Glomerular visceral epithelial cell (primary cell): ENCODE data around the gene IRS2.
"Not testable (repeated sequence)": the region's sequence is repeated elsewhere in the genome, so short reads cannot be mapped to it uniquely, and the experiment has no call there.

Experiments
- DNase-seq: peaks from one replicate; pipeline ENCODE4 v3.0.0-alpha.2; 2016; ENCODE audit errors: extremely low spot score

Gene IRS2

DNA sequence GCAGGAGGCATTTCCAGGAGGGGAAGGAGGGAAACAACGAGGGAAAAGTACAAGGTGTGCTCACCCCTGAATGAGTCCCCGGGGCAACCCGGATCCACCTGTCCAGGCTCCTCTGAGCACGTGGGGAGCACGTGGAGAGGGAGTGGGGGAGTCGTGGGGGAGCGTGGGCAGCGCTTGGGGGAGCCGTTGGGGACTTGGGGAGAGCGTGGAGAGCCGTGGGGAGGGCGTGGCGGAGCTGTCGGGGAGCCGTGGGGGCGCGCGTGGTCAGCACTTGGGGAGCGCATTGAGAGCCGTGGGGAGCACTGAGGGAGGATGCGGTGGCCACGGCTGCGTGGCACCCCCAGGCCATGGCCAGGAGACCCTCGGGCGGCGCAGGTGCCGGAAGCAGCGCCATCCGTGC, 52.8 kb downstream of the IRS2 start:
- DNase-seq = no peak

DNA sequence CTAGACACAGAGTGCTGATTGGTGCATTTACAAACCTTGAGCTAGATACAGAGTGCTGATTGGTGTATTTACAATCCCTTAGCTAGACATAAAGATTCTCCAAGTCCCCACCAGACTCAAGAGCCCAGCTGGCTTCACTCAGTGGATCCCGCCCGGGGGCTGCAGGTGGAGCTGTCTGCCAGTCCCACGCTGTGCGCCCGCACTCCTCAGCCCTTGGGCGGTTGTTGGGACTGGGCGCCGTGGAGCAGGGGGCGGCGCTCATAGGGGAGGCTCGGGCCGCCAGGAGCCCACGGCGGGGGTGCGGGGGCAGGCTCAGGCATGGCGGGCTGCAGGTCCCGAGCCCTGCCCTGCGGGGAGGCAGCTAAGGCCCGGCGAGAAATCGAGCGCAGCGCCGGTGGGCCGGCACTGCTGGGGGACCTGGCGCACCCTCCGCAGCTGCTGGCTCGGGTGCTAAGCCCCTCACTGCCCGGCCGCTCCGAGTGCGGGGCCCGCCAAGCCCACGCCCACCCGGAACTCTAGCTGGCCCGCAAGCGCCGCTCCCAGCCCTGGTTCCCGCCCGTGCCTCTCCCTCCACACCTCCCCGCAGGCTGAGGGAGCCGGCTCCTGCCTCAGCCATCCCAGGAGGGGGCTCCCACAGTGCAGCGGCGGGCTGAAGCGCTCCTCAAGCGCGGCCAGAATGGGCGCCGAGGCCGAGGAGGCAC, 53.8 kb downstream of the IRS2 start:
- not testable (repeated sequence) for DNase-seq

DNA sequence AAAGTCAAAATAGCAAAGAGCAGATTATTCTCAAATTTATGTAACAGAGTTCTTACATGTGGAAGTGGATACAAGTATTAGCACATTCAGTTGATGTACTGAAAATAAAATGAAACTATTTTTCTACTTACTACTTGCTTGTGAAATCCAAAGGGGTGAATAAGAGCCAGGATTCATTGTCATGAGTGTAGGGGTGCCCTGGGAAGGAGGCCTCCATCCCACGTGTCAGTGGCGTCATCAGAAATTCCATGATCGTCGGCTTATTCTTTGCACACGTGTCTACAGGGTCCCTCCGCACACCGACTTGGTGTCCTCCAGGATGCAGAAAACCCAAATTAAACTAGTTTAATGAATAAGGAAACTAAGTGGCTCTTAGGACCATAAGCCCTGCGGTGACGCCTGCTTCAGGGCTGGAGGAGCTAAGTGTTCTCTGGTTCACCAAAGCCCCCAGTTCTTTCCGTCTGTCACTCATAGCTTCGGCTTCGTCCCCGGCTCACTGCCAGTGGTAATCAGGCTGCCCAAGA, 55.5 kb downstream of the IRS2 start:
- no peak for DNase-seq

DNA sequence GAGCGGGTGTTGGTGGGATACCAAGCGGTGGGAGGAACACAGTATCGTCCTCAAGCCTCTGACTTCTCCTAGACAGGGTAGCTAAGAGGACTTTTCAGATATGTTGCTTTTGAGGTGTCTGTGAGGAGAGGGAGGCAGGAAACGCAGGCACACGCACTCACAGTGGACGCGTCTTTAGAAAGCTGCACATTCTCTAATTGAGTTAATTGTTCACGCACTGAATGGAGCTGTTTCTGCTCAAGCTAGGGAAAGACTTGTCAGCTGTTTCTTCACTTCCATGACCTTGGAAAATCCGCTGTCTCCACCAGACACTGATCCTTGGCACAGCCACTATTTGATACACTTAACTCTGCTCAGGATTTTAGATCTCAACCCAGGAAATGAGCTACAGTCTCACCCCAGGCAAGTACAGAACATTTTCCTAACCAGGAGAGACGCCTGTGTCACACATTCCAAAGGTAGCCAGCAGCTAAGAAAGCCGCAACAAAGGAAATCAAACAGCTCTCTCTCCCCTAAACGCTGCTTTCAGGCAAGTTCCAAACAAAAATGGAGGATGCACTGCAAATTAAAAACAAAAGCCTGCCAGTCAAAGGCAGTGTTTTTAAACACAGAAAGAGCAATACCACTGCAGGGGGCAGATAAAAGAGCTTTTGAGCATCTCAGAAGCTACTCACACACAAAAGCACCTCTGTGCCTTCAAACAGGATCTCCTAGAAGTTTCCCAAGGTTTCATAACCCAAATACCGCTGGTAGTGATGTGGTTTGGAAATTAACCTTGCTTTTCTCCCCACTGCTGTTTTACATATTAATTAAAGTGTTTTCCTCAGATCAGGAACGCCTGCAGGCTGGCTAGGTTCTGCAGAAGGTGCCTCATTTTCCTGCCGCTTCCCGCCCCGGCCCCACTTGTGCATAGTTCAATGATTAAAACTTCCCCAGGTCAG, 57.3 kb downstream of the IRS2 start:
- no peak for DNase-seq

DNA sequence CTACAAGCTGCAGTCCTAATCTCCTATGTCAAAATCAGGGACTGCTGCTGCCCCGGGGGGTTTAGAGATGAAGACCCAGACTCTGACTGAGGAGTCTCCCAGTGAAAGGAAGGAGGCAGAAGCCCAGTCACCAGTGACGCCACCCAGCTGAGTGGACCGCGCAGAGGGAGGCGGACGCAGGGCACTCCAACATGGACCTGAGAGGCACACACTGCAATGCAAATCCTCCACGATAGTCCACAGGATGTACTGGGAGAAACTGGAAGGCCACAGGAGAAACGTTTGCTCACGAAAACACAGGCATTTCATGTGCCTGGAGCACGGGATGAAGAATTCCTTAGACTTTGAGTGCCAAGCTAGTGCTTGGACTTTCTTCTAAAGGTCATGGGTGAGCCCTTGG, 58.3 kb downstream of the IRS2 start:
- DNase-seq = no peak

DNA sequence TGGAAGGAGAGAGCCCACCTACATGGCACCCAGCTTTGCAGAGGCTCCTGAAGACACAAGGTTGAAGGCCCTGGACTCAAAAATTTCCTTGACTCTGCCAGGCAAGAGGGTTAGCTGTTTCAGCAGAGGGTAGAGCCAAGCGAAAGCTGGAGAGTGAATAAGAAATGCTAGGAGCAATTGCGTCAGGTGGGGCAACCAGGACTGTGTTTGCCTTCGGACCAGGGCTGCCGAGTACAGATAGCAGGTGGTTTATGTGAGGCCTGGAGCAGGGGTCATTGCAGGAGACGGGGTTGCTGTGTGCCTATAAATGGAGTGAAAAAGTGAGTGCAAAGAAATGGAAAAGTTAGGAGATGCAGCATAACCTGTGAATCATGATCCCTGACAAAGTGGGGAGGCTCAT, 59.1 kb downstream of the IRS2 start:
- no peak for DNase-seq

DNA sequence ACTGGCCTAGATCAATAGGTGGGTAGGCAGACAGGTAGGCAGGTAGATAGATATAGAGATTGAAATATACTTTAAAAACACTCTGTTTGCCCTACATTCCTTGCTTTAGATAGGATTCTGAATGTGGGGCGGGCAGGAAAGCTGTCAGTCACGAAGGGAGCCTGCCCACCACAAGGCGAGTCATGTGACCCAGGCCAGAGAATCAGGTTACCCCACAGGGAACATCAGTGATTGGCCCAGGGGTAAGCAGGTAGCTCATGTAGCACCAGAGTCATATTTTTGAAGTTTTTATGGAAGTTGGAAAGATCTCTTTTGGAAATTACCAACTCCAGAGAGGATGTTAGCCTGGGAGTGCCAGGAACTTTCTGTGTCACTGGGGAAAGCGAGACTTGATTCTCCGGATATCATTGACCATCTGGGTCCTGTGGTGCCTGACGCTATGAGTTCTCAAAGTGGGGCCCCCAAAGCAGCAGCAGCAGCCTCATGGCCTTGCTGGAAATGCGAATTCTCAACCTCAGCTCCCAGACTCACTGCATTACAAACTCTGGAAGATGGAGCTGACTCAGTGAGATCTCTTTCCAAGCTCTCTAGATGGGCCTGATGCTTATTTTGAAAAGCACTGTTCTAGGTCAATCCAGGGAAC, 60.3 kb downstream of the IRS2 start:
- DNase-seq = no peak

DNA sequence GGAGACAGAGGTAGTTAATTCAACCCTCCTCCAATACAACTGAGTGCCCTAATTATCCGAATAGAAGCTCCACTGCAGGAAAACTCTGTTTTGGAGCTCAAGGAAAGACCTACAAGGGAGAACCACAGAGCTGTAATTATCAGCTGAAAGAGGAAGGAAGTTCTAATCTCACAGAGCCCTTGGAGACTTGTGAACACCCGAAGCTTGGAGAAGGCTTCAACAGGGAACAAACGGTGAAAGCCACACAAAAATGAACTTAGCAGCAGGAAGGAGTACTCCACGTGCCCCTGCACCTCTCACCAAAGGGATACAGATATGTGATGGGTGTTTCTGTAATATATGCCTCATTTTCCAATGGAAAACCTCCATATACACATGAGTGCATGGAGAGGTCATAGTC, 61.1 kb downstream of the IRS2 start:
- no peak for DNase-seq

DNA sequence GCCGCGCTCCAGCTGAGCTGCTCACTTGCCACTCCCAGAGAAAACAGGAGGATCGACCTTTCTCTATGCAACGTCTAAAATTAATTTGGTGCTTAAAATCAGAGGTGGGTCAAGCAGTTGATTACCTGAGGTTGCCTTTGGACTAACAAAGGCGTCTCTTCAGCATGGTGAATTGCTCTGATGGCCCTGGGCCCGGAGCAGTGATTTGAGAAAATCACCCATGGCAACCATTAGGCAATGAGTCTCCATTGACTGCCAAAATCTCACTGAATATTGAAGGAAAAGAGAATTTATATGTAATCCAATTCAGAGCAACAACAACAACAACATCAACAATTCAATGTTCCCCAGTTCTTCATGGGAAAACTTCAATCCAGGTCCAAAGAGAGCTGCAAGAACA, 61.8 kb downstream of the IRS2 start:
- DNase-seq = no peak

DNA sequence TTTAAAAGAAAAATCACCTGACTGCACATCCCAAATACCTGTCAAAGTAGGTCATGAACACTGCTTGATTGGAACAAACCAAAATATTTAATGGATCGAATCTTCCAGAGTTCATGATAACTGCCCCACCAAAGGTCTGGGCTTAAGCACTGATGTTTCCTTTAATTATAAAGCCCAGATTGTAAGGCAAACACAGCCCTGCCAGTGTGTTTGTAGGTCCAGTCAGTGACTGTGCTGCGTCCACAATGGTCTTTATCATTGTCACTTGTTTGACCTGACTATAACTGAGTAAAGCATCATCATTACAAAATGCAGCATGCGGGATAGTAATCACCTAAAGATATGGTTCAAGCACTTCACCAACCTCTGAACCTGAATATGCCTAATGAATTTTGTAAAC, 63.3 kb downstream of the IRS2 start:
- no peak for DNase-seq

DNA sequence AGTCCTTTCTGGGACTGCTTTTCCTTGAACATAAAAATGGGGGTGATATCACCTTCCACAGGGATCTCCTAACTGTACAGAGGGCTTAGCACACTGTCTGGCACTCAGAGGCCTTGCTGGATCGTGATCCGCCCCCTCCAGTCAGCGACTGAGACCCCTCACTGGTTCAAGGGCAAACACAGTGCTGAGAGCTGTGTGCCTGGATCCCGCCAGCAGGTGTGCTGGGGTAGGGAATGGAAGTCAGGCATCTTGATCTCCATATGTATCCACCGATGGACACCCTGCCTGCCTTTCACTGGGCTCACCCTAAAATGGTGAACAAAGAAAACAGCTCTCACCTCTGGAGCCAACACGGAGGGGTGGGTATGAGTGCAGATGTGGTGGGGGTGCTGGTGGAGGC, 64.3 kb downstream of the IRS2 start:
- DNase-seq = no peak

DNA sequence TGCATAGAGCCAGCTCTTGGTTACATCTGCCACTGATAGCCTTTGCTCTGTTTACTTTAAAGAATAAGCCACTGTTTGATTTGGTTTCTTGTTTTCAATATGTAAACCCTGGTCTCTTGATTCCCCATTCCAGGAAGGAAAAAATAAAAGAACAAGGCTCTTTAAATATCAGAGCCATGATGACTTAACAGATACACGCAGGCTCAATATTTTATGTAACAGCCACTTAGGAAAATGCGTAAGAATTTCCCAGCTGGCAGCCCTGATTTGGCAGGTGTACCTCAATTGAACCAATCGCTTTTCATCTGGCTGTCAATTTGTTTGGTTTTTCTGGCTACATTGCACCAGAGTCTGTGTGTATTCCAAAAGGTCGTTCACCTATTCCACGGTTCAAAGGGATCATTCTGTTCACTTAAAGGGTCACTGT, 65.6 kb downstream of the IRS2 start:
- DNase-seq = no peak

DNA sequence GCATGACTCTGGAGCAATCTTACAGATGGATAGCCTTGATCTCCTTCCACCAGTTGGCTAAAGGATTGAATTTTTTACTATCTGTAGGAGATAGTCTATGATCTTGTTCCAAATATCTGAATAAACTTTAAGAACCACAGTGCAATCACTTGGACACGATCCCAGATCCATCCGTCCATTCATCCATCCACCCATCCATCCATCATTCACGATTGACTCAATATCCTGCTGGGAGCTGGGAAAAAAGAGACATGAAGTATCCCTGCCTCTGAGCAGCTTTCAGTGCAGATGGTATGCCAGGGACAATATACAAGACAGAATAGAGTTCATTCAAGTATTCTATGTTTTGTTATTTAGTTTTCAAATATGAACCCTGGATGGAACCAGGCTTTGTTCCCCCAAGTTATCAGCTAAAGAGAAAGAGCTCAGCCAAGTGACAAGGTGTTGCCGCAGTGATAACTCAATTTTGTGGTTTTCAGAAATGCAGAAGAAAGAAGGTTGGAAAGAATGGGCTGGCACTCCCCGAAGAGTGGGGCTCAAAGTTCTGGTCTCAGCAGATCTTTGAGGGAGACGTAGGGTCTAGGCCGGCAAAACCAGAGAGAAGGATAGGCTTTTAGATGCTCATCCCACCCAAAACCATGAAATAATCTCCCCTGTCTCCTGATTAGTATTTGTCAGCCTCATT, 66.3 kb downstream of the IRS2 start:
- no peak for DNase-seq

DNA sequence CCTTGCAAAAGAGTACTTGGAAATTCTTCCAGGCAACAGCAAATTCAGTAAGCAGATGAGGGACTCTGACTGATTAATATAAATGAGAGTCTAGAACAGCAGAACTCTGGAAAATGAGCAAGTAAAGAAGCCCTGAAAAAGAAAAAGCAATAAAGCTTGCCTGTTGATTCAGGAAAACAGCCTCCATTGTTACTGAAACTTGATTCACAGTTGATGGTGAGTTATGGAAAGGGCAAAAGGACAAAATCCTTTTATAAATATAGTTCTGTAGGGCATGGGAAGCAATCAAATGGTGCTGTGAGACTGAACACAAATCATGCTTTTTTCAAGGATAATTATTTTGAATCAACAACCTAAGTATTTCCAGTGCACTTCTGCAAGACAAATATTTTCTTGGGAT, 67.7 kb downstream of the IRS2 start:
- no peak for DNase-seq

DNA sequence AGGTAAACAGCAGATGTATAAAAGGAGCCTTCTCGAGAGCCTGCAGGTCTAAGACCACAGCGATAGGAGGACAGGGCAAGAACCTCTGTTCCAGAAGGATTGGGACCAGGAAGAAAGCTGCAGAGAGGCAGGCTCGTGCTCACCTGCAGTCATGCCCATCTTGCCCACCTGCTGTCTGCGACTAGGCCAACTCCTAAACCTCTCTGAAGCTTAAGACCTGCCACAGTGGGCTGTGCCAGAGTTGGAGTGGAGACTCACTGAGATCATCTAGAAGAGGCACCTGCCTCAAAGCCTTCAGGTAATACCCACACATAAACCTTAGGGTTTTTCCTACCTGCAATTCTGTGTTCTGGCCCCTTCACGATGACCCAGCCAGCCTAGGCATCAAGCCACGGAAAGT, 68.7 kb downstream of the IRS2 start:
- no peak for DNase-seq

DNA sequence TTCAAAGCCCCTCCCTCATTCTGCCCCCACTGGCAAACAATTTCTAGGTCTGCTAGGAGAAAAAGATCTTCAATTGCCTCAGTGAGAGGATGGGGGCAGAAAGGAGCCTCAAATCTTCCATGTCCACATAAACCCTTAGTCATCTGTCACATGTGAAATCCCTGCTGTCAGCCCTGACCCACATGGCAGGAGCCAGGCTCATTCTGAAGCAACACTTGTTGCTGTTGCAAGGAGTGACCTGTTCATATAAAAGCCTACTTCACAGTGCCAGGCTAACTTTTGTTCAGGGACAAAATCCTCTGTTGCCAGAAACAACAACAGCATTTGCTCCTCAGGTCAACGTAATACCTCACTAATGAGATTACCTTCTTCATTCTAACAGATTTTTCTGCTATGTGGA, 70.5 kb downstream of the IRS2 start:
- no peak for DNase-seq

DNA sequence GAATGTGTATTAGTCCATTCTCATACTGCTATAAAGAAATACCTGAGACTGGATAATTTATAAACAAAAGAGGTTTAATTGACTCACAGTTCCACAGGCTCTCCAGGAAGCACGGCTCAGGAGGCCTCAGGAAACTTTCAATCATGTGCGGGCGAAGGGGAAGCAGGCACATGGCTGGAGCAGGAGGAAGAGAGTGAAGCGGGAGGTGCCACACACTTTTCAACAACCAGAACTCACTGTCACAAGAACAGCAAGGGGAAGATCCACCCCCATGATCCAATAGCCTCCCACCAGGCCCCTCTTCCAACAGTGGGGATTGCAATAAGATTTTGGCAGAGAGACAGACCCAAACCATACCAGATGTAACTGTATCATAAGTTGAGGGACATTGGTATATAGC, 72.7 kb downstream of the IRS2 start:
- DNase-seq = no peak

DNA sequence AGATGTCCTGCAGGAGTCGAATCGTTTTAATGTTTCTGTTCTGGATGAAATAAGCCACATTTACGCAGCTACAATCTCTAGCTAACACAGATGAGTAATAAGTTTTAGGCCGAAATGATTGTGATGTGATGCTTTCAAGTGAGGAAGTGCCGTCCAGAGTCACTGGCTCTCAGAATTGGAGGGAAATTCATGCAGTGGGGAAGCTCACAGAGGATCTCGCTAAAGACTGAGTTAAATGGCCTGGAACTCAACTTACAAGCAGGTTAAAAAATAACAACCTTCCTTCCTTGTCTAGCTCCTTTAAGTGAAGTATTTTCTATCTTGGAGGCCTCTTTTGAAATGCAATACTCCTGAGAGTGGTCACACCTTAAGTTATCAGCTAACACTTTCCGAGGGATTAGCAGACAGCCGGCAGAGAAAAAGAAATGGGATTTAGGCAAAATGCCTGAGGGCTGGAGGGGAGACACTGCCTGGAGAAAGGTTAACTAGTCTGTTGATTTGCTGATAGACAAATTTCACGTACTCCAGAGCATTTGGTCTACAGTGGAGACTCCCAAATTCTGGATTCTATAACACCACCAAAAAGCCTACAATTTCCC, 74.2 kb downstream of the IRS2 start:
- peak; percentile 37 for DNase-seq

DNA sequence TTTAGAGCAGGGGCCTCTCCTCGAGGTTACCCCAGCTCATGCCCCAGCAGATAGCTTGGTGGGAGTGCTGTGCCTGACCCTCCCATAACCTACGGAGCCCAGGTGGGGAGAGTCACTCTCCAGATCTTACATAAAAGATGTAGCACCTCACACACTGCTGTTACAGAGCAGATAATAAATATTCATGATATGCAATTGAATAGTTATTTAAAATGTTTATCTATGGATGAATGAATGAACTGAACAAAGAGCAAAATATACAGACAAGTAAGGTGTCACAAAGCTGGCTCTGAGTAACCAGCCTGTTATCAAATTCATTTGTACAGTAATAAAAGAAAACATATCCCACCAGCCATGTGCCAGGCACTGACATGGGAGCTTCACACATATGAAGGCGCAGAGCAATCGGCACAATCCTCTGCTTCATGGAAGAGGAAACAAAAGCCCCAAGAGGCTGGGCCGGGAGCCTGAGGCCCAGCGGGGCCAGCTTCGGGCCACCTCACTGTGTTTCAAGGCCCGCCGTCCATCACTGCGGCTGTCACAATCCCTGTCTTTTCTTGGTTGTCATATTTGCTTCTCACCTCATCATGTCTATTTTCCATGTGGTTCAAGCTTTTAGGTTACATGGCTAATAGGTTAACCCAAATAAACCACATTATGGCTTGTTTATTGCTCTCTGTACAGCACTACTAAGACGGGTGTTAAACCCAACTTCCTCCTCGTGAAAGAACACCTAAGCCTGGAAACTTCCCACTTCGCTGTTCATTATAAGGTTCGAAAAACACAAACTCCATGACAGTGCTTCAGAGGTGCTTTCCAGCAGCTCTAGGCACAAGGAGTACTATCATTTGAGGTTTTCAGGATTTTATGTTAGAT, 78.4 kb downstream of the IRS2 start:
- no peak for DNase-seq

DNA sequence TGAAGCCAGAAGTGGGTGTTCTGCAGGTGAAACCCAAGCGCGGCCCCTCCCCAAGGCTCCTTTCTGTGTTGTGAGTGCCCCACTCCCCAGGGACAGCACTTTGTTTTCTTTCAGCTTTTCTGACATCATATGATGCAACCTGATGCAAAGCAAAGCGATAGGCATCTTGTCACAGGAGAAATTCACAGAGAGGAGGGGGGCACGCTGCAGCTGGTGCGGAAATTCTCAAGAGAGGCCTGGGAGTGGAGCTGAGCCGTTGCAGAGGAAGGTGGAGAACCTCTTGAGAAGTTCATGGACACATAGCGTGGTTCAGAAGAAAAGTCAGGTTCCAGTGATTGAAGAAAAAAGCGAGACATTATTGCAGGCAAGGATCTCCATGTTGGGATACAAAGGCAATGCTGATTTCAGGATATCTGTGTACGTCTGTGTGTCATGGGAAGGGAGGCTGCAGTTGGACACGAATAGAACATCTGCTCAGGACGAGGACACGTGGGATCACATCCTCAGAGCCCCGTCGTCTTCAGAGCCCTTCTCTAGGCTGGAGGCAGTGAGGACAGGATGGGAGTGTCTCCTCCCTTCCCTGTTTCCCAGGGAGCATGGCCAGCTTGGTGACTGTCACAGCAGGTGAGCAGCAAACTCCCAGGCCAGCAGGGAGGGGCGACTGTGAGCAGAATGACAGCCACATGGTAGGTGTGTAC, 79.2 kb downstream of the IRS2 start:
- DNase-seq = no peak
